Measurements from ENCODE around the gene SRRM3. TPM values are rescaled to one million over a fixed set of nuclear protein-coding genes. Genes with fewer than 3 reads are reported as not detected.

The SRRM3 gene
- 0.30 and 1.2 TPM in 2 replicates for total RNA-seq

GRCh38 chr7:76201732-76202665, at the start of gene SRRM3:
TSS of gene SRRM3 (plus strand) at chr7:76201896. CDS start at chr7:76235067, 33,171 bp downstream.

GRCh38 chr7:76302347-76303201, 100.9 kb downstream of the SRRM3 start, which contains the start of gene HSPB1:
TSS of gene HSPB1 (plus strand) at chr7:76302673. CDS start at chr7:76302713, 40 bp downstream.

Other genes with a start within 250 kb of the SRRM3 start
- 16.5 and 23.3 TPM in 2 replicates for gene TMEM120A, start 207.3 kb upstream of the SRRM3 start, total RNA-seq
- 53.4 and 78.9 TPM in 2 replicates for gene STYXL1, start 153.9 kb upstream of the SRRM3 start, total RNA-seq
- gene MDH2, start 153.8 kb upstream of the SRRM3 start, total RNA-seq: 146 and 154 TPM in 2 replicates
- 350 and 375 TPM in 2 replicates for gene HSPB1, start 100.8 kb downstream of the SRRM3 start, total RNA-seq
- gene YWHAG, start 157.1 kb downstream of the SRRM3 start, total RNA-seq: 65.1 and 66.2 TPM in 2 replicates
- gene SSC4D, start 207.8 kb downstream of the SRRM3 start, total RNA-seq: 0.87 and 4.1 TPM in 2 replicates
- gene ZP3, start 223.1 kb downstream of the SRRM3 start, total RNA-seq: 10.9 and 17.1 TPM in 2 replicates